IMR-90 (cell line): ENCODE results near the gene PDGFA.

ENCODE experiments used
- BHLHE40 ChIP-seq: fragments of 150-350 bp; IDR thresholded peaks from 2 replicates; pipeline ENCODE4 v1.6.1; 2016; ENCODE audit warnings: mild to moderate bottlenecking, low read depth, low read length
- CEBPB ChIP-seq: IDR thresholded peaks from 2 replicates; pipeline ENCODE4 v1.6.1; 2012; ENCODE audit warnings: low read depth, low read length, improper control_type of control experiment
- CHD1 ChIP-seq: IDR thresholded peaks from 2 replicates; pipeline ENCODE4 v1.6.1; 2012; ENCODE audit warnings: low read depth, low read length, improper control_type of control experiment
- FOS ChIP-seq: fragments of 150-350 bp; IDR thresholded peaks from 2 replicates; pipeline ENCODE4 v1.6.1; 2016; ENCODE audit warnings: low read depth, low read length
- MAFK ChIP-seq: IDR thresholded peaks from 2 replicates; pipeline ENCODE4 v1.6.1; 2012; ENCODE audit warnings: low read depth, low read length, improper control_type of control experiment
- MAZ ChIP-seq: IDR thresholded peaks from 2 replicates; pipeline ENCODE4 v1.6.1; 2012; ENCODE audit warnings: low read depth, mild to moderate bottlenecking, low read length, improper control_type of control experiment, moderate library complexity, borderline replicate concordance
- MXI1 ChIP-seq: IDR thresholded peaks from 2 replicates; pipeline ENCODE4 v1.6.1; 2012; ENCODE audit warnings: low read depth, mild to moderate bottlenecking, low read length, moderate library complexity, borderline replicate concordance
- POLR2A ChIP-seq: IDR thresholded peaks from 2 replicates; pipeline ENCODE4 v1.6.1; 2012; ENCODE audit warnings: mild to moderate bottlenecking, low read depth, low read length
- RAD21 ChIP-seq: IDR thresholded peaks from 2 replicates; pipeline ENCODE4 v1.6.1; 2012; ENCODE audit warnings: low read length, improper control_type of control experiment
- RCOR1 ChIP-seq: IDR thresholded peaks from 2 replicates; pipeline ENCODE4 v1.6.1; 2012; ENCODE audit warnings: mild to moderate bottlenecking, low read length, improper control_type of control experiment; ENCODE audit not compliant: insufficient replicate concordance
- RFX5 ChIP-seq: IDR thresholded peaks from 2 replicates; pipeline ENCODE4 v1.8.0; 2012; ENCODE audit warnings: low read depth, mild to moderate bottlenecking, low read length, moderate library complexity
- SMC3 ChIP-seq: fragments of 150-350 bp; IDR thresholded peaks from 2 replicates; pipeline ENCODE4 v1.6.1; 2016; ENCODE audit warnings: low read depth, mild to moderate bottlenecking, antibody characterized with exemption, low read length, moderate library complexity
- TF ChIP-seq, protein P1 (sequence below): conservative IDR thresholded peaks from 2 replicates; pipeline ENCODE4 v1.5.1; 2012; ENCODE audit warnings: mild to moderate bottlenecking, low read depth, low read length, improper control_type of control experiment
- TF ChIP-seq, protein P2 (sequence below): fragments of 150-350 bp; IDR thresholded peaks from 2 replicates; pipeline ENCODE4 v1.6.1; 2017; ENCODE audit warnings: mild to moderate bottlenecking, antibody characterized with exemption, low read length, low read depth

DNA sequence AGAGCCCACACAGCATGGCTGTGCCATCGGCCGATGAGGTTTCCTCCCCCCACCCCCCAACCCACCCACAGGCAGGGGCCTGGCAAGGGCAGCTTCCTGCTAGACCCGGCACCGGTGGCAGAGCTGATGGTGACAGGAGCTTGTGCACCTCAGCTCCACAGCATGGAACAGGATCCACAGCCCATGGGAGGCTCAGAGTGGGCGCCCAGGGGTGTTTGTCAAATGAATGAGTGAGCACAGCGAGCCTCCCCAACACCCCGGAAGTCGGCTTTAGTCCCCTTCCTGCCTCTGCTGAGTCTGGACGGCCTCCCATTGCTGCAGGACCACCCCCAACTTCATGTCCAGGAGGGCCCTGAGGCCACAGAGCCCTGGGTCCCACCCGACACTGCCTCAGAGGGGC lies 68.9 kb downstream of the PDGFA start:
- TF ChIP-seq, protein P1, sequence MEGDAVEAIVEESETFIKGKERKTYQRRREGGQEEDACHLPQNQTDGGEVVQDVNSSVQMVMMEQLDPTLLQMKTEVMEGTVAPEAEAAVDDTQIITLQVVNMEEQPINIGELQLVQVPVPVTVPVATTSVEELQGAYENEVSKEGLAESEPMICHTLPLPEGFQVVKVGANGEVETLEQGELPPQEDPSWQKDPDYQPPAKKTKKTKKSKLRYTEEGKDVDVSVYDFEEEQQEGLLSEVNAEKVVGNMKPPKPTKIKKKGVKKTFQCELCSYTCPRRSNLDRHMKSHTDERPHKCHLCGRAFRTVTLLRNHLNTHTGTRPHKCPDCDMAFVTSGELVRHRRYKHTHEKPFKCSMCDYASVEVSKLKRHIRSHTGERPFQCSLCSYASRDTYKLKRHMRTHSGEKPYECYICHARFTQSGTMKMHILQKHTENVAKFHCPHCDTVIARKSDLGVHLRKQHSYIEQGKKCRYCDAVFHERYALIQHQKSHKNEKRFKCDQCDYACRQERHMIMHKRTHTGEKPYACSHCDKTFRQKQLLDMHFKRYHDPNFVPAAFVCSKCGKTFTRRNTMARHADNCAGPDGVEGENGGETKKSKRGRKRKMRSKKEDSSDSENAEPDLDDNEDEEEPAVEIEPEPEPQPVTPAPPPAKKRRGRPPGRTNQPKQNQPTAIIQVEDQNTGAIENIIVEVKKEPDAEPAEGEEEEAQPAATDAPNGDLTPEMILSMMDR = no peak
- TF ChIP-seq CHD1 (no peak), CEBPB (no peak), MAZ (no peak), RAD21 (no peak), BHLHE40 (no peak), POLR2A (no peak), SMC3 (no peak), MAFK (no peak), RCOR1 (no peak), MXI1 (no peak), FOS (no peak), RFX5 (no peak)
- TF ChIP-seq, protein P2, sequence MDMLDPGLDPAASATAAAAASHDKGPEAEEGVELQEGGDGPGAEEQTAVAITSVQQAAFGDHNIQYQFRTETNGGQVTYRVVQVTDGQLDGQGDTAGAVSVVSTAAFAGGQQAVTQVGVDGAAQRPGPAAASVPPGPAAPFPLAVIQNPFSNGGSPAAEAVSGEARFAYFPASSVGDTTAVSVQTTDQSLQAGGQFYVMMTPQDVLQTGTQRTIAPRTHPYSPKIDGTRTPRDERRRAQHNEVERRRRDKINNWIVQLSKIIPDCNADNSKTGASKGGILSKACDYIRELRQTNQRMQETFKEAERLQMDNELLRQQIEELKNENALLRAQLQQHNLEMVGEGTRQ = no peak
